AG04449 (cell line): ENCODE results near the gene PIK3C3.
A peak's percentile ranks its signal among the peaks of the same experiment; 100 is the strongest.

Experiments
- CTCF ChIA-PET: fragments of 350-600 bp; formaldehyde crosslinking; extraction: SDS; loops from one replicate; lab custom pipeline; 2021; ENCODE audit warnings: antibody characterized with exemption; lab: Yijun Ruan, JAX
- POLR2A ChIA-PET: fragments of 400-600, 350-600 bp; formaldehyde crosslinking; extraction: SDS; loops from one replicate; lab custom pipeline; 2020; ENCODE audit warnings: antibody characterized with exemption, inconsistent platforms; lab: Yijun Ruan, JAX
- DNase-seq: peaks from one replicate; pipeline ENCODE4 v3.0.0-alpha.2; 2010; ENCODE audit warnings: low read depth, low spot score
- H3K4me3 ChIP-seq: 2 replicates; pipeline ENCODE4 v1.5.1; 2011; ENCODE audit warnings: low read depth, mild to moderate bottlenecking, control low read depth, low read length
- TF ChIP-seq, protein P1 (sequence below): IDR thresholded peaks from one replicate; pipeline ENCODE4 v1.5.1; 2011; ENCODE audit warnings: mild to moderate bottlenecking, moderate library complexity, low read length, control low read depth, inconsistent platforms; ENCODE audit not compliant: insufficient read depth; ENCODE audit errors: missing control alignments

Gene PIK3C3

GRCh38 chr18:42113529-42114191 is 158.6 kb downstream of the PIK3C3 start:
- POLR2A ChIA-PET, result no interaction called here
- DNase-seq, result peak; percentile 23
- TF ChIP-seq, protein P1, sequence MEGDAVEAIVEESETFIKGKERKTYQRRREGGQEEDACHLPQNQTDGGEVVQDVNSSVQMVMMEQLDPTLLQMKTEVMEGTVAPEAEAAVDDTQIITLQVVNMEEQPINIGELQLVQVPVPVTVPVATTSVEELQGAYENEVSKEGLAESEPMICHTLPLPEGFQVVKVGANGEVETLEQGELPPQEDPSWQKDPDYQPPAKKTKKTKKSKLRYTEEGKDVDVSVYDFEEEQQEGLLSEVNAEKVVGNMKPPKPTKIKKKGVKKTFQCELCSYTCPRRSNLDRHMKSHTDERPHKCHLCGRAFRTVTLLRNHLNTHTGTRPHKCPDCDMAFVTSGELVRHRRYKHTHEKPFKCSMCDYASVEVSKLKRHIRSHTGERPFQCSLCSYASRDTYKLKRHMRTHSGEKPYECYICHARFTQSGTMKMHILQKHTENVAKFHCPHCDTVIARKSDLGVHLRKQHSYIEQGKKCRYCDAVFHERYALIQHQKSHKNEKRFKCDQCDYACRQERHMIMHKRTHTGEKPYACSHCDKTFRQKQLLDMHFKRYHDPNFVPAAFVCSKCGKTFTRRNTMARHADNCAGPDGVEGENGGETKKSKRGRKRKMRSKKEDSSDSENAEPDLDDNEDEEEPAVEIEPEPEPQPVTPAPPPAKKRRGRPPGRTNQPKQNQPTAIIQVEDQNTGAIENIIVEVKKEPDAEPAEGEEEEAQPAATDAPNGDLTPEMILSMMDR, result no peak
- no peak overlapping the region for H3K4me3 ChIP-seq
- CTCF ChIA-PET, result interaction anchor here (0.6 to 6.1 kb wide), 50 partner anchors 11 to 1486 kb away, joined by 3 to 124 read pairs (median 4); no protein-coding TSS in a partner anchor

DNA sequence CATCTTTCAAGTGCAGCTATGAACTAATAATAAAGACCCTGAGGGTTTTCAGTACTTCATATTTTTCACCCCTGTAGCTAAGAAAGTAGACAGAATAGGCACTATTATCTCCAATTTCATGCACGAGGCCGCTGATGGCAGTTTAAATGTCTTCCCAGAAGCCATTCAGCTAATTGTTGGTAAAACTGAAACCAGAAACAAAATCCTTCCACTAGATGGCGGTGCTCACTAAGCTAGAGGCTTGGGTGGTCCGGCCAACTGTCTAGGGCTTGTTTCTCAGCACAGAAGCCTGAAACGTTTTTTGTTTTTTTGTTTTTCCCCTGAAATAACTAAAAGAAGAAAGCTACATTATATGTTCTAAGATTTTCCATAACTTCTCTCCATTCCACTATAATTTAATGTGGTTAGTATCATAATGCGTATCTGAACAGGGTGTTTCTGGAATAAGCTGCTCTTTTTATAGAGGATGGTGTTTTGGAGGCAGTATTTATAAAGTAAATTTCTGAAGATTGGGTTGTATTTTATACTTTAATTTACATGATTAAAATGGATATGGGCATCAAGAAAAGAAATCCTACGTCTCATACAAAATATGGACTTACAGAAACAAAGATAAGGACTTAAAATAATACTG is 159.4 kb downstream of the PIK3C3 start:
- ChIA-PET POLR2A (no interaction called here), CTCF (interaction anchor here (0.6 to 6.1 kb wide), 54 partner anchors 9 to 1486 kb away, joined by 3 to 124 read pairs (median 4); no protein-coding TSS in a partner anchor)
- DNase-seq, result peak; percentile 24
- TF ChIP-seq, protein P1, result peak; percentile 68
- H3K4me3 ChIP-seq, result no peak overlapping the region

DNA sequence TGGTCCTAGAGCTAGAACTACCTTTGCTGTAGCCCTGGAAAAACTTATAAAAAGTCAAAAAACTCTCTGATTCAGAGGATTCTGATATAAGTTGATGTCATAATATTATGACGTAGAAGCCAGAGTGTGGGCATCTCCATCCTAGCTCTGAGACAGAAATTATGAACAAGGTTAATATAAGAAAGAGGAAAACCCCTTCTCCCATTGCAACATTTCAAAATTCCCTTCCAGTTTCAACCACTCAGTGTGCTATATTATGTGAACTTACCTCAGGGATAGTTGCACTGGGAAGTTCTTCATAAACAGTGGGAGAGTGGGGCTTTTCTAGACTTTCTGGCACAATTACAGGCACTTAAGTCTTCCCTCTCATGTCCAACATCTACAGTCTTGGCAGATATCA is 171.6 kb downstream of the PIK3C3 start:
- ChIA-PET CTCF (interaction anchor here (1.0 to 6.1 kb wide), 2 partner anchors 12 to 172 kb away, joined by 3 to 33 read pairs; no protein-coding TSS in a partner anchor), POLR2A (no interaction called here)
- DNase-seq, result no peak
- H3K4me3 ChIP-seq, result no peak overlapping the region
- TF ChIP-seq, protein P1, result no peak

DNA sequence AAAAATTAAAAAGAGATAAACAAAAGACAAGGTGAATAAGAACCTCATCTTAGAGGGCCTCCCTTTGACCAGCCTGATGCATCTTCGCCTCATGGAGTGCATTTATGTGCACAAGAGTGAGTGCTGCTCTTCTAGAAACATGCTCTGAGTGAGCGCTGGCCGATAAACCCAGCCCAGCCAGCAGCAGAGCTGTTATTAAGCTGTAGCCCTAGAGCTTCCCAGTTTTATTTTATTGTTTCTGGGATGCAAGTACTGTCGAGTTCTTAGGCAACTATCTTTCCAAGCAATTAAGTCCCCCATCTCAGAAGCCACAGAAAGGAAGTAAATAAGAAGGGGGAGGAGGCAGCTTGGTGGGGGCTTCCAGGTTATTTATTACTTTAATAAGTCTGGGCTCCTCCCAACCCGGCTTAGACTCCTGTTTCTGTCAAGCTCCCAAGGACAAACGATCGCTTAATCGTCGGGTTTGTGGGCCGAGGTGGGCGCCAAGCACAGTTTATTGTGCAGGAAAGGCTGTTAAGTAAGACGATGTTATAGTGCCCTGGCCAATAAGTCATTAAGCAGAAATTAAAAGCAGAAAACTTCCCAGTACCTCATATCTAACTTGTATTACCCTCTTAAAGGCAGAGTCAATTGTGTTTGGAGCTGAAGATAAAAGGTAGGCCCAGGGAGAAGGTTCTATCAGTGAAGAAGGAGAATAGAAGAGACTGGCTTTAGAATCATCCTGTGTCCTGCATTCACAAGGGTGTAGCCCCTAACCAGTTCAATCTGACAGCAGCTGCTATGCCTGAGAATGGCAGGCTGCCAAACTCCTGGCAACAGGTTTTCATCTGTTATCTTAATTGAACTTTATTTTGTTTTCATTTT is 176.3 kb downstream of the PIK3C3 start:
- no peak overlapping the region for H3K4me3 ChIP-seq
- DNase-seq, result no peak
- TF ChIP-seq, protein P1, result no peak
- CTCF ChIA-PET, result interaction anchor here (2.8 kb wide), 1 partner anchor 17 kb away, joined by 12 read pairs; no protein-coding TSS in a partner anchor
- POLR2A ChIA-PET, result no interaction called here

DNA sequence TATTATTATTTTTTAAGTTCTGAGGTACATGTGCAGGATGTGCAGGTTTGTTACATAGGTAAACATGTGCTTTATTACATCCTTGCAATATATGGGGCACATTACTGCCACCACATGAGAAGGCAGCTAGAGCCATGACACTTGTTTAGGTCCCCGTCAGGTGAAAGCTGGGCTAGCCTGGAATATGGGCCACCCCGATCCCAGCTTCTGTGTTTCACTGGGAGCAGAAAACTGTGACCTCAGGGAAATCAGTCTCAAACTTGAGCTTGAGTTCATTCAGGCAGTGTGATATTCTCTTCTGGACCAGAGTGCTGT is 176.9 kb downstream of the PIK3C3 start:
- no peak overlapping the region for H3K4me3 ChIP-seq
- POLR2A ChIA-PET, result no interaction called here
- no peak for DNase-seq
- TF ChIP-seq, protein P1, result no peak
- CTCF ChIA-PET, result interaction anchor here (2.8 kb wide), 1 partner anchor 18 kb away, joined by 12 read pairs; no protein-coding TSS in a partner anchor
